GM19193 (cell line): ENCODE data around the gene AKT1.

Source experiments
- POLR2A ChIP-seq: IDR thresholded peaks from 4 replicates; pipeline ENCODE4 v1.6.1; 2011; ENCODE audit not compliant: insufficient read depth, insufficient read length; ENCODE audit errors: extremely low read depth

The AKT1 gene

GRCh38 chr14:104750056-104750752 lies 45.3 kb downstream of the AKT1 start:
- TF ChIP-seq POLR2A = no peak

DNA sequence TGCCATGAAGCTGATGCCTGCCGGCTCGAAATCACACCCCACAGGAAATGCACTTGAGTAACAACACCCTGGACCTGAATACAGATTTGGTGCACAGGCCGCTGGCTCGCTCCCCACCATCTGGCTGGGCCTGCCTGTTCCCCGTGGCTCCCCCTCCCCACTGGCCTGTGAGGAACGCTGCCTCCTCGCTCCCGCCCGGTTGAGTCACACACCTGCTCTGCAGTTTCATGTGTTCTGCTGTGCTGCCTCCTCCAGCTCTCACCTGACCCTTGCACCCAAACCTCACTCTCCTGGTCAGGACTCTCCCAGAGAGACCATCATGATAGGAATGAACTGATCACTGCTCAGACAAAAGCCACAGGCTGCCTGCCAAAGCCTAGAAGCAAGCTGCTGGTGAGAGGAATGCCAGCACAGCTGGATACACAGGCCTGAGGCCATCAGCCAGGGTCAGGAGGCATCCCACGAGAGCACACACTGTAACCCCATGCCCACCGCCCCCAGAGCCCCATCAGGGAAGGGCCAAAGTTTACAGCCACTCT lies 46.4 kb downstream of the AKT1 start:
- no peak for TF ChIP-seq POLR2A

GRCh38 chr14:104747876-104748275 lies 47.7 kb downstream of the AKT1 start:
- no peak for TF ChIP-seq POLR2A

DNA sequence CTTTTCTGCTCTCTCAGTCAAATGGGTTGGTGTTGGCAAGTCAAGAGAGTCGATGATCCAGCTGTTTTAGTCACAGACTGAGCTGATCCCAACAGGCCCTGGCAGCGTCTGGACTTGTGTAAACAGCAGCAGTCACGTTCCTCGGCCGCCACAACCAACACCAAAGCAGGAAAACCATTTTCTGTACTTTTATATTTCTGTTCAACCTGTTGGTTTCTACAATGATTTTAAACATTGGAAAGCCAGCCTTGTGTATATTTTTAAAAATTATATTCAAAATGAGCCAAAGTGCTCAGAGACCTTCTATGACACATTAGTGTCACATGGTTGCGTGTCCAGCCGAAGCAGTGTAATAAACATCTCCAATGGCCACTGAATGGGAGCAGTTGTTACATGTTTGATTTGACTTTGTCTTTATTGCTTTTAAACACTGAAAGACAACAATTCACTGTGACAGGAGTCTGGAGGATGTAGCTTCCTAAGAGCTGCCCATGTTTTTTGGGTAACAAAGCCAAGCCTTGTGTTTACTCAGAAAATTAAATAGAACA lies 48.5 kb downstream of the AKT1 start:
- no peak for TF ChIP-seq POLR2A

DNA sequence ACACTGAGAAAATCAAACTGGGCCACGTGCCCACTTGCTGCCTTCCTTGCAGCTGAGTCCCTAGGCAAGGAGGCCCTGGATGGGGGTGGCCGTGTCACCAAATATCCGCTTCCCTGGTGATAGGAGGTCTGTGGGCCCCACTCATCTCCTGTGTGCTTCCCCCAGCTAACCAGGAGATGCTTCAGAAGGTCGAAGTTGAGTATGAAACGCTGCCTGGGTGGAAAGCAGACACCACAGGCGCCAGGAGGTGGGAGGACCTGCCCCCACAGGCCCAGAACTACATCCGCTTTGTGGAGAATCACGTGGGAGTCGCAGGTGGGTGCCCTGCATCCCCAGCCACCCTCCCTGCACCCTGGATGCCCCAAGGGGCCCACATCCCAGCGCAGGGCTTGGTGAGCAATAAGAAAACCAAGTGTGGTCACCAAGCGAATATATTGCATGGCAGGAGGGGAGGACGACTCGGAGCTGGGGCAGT lies 49.4 kb downstream of the AKT1 start:
- TF ChIP-seq POLR2A = no peak

GRCh38 chr14:104745431-104745830 lies 50.1 kb downstream of the AKT1 start:
- no peak for TF ChIP-seq POLR2A

DNA sequence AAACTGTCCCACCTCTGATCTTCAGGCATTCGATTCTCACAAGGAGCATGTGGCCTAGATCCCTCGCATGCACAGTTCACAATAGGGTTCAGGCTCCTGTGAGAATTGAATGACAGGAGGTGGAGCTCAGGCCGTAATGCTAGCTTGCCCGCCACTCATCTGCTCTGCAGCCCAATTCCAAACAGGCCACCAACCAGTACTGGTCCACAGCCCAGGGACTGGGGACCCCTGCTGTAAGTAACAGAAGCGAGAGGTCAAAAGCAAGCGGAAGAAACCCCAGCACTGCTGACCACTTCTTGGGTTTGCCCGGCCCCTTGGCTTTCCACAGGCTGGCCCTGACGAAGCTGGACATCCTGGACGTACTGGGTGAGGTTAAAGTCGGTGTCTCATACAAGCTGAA lies 51.1 kb downstream of the AKT1 start:
- no peak for TF ChIP-seq POLR2A

DNA sequence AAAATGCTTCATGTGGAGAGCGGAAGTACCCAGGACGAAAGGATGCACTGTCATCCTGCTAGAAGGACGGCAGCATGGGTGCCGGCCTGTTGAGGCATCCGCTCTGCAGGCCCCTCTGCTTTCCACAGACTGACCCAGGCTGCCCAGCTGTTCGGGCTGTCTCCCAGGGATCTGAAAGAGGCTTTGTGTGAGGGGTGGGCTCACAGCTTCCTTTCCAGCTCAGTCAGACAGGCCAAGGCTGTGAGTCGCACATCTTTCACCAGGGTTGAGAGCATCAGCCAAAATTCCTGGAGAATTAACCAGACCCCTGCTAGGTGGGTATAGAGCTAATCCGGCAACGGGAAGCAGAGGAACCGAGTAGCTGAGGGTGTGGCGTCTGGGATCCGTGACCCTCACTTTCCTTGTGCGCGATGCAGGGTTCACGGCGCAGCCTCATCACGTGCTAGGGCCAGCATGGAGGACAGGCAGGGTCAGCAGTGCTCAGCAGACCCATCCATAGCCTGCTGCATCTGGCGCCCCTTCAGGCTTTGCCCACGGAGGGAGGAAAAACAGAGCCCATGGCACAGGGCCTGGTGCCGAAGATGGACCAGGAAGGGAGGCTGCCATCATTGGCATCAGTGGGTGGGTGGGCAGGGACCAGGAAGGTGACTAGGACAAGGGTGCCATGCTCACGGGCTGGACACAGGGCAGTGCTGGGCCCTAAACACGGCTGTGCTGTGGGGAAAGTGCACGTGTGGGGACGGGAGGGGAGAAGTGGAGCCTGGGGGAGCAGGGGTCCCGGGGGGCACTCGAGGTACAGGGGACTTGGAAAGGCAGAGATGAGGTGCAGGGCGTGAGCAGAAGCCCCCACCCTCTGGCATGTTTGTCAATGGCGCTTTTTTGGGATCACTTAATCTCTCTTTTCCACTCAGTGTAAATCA lies 51.8 kb downstream of the AKT1 start:
- TF ChIP-seq POLR2A = no peak

- no peak for TF ChIP-seq POLR2A
Measured at GRCh38 chr14:104742586-104743455, 52.7 kb downstream of the AKT1 start.

- no peak for TF ChIP-seq POLR2A
Measured at GRCh38 chr14:104741803-104742251, 53.7 kb downstream of the AKT1 start.

DNA sequence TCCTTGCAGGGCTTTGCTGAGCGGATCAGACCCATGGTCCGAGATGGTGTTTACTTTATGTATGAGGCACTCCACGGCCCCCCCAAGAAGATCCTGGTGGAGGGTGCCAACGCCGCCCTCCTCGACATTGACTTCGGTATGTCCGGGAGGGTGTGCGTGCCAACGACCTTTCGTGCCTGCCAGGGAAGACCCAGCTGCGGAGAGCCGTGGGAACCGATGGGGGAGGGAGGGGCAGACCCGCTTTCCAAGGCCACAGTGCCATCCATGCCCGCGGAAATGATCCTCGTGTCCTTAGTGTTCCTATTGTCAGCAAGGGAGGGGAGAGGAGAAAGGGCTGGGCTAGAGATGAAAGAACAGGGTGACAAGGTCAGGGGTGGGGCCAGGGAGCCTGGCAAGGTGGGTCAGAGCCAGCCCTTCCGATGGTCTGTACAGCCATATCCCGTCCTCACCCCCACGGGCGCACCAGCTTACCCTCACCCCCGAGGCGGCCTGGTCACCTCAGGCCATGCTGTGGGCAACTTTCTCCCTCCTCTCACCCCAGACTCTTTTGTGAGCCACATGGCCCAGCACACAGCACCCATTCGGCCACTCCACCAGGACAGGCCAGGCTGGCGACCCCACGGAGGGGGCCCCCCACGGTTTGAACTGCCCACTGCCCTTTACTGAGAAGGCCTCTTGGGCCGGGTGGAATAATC lies 54.3 kb downstream of the AKT1 start:
- no peak for TF ChIP-seq POLR2A

DNA sequence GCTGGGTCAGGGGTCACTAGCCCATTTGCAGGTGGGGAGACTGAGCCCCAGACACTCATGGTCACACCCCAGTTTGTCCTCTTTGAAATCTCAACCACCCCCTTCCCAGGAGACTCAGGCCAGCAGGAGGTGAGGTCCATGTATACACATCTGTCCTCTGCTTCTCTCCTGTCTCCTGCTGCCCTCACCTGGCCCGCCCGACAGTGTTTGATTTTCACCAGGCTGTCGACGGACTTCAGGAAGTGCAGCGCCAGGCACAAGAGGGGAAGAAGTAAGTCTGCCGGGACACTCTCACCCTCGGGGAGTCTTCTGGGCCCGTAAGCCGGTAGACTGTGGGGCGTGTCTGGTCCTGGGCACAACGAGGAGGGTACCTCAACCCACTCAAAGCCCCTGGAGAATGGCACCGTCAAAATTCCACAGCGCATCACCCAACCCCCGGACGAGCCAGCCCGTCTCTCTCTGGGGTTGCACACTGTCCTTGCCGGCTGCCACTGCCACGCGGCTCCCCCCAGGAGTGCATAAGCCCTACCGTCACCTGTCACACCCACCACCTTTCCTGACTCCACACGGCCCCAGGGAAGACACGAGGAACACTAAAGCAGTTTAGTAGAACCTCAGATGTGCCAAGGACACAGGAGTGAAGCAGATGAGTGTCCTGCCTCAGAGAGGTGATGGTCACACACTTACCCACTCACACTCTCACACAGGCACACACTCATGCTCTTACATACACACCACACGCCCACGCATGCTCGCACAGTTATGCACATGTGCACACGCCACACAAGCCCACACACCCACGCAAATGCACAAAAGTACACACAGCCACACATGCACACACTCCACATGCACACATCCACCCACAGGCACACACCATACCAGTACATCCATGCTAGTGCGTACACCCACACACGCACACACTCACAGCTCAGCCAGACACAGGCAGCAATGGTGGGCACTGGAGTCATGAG lies 55.7 kb downstream of the AKT1 start:
- TF ChIP-seq POLR2A = no peak

DNA sequence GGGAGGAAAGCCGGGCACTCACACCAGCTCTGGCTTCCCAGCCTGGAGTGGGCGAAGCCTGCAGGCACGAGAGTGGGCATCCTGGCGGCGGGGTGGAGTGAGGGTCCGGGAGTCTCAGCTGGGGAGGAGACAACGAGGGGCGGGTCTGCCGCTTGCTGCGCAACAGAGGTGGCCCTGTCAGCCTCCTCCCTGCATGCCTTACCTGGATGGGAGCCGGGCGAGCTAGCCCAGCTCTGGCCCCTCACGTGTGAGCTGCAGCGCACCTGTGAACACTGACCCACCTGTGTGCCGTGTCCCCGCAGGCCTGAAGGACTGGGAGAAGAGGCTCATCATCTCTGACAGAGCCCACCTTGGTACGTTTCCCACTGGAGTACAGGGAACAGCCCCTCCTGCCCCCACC lies 56.5 kb downstream of the AKT1 start:
- no peak for TF ChIP-seq POLR2A
